Measurements from ENCODE around the gene NTRK3. TPM values are rescaled to one million over a fixed set of nuclear protein-coding genes. Genes with fewer than 3 reads are reported as not detected.

NTRK3 gene
- polyA plus RNA-seq, 1 donor from 2014 or later, result 42.7 TPM

DNA sequence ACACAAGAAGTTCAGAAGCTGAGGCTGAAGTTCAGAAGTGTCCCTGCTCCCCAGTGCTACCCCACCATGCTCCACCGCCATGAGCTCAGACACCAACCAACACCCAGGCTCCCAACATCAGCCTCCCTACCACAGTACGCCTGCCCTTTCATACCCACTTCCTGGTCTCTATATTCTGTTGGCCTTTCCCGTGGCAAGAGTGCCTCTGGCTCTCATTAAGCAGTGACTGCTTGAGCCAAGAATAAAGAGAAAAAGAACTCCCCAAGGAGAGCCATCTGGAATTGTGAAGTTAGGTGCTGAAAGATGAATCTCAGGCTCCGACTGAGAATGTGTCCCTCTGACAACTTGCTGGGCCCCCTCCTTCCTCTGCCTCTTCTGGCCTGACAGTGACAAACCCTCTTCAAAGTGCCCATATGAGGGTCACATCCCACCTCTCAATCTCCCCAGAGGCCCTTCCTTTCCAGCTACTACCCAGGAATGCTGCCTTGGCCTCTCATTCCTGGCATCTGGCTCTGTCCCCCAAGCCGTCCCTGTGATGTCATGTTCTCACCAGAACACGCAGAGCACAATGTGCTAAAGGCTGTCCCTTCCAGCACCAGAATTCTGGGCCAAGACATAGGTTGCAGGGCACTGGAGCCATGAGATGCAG lies 306.8 kb downstream of the NTRK3 start:
- no peaks in the 10 kb centered on the region for H3K9me2 ChIP-seq (ENCODE audit: insufficient read depth, low read length)
- no peak for TF ChIP-seq POLR2AphosphoS5 (IDR thresholded peaks at IDR 0.05)
- TF ChIP-seq REST (IDR thresholded peaks at IDR 0.05; ENCODE audit: borderline replicate concordance), result no peak
- no peak overlapping the region for H3K27ac ChIP-seq (ENCODE audit: low read length)

DNA sequence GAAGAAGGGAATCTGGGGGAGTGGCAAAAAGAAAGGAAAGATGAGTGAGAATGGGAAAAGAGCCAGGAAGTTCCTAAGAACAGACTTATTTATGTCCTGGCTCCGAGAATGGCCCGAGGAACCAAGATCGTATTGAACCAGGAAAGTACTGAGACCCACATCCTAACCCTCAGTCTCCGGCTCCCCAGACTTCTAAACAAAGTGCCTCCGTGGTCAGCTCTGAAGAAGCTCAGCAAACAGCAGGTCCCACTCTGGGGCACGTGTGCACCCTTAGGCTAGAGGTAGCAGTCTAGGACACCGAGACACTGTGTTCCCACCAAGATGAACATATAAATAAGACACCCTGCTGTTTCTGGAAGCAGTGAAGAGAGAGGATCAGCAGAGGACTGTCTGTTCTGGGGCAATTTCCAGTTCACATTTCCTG lies 307.4 kb downstream of the NTRK3 start:
- Histone ChIP-seq H3K9me2 (ENCODE audit: insufficient read depth, low read length) (no peaks in the 10 kb centered on the region), H4K20me1 (ENCODE audit: insufficient read depth) (no peaks in the 10 kb centered on the region), H3K4me3 (ENCODE audit: low read length) (no peak overlapping the region), H3K4me2 (ENCODE audit: low read length) (no peak overlapping the region), H3K9me3 (ENCODE audit: low read length) (no peaks in the 10 kb centered on the region), H3K36me3 (ENCODE audit: insufficient read depth, low read length) (no peaks in the 10 kb centered on the region), H3K79me2 (replicated peaks; ENCODE audit: insufficient read depth, low read length) (no peaks in the 10 kb centered on the region), H2AFZ (ENCODE audit: low read depth, low read length) (no peak overlapping the region), H3K9ac (ENCODE audit: low read length) (no peak overlapping the region), H3K27me3 (ENCODE audit: insufficient read depth, low read depth, low read length) (no peaks in the 10 kb centered on the region), H3F3A (ENCODE audit: insufficient read depth, low read length, poor library complexity, severe bottlenecking) (no peaks in the 10 kb centered on the region), H3K27ac (ENCODE audit: low read length) (no peak overlapping the region)
- TF ChIP-seq, protein P1, sequence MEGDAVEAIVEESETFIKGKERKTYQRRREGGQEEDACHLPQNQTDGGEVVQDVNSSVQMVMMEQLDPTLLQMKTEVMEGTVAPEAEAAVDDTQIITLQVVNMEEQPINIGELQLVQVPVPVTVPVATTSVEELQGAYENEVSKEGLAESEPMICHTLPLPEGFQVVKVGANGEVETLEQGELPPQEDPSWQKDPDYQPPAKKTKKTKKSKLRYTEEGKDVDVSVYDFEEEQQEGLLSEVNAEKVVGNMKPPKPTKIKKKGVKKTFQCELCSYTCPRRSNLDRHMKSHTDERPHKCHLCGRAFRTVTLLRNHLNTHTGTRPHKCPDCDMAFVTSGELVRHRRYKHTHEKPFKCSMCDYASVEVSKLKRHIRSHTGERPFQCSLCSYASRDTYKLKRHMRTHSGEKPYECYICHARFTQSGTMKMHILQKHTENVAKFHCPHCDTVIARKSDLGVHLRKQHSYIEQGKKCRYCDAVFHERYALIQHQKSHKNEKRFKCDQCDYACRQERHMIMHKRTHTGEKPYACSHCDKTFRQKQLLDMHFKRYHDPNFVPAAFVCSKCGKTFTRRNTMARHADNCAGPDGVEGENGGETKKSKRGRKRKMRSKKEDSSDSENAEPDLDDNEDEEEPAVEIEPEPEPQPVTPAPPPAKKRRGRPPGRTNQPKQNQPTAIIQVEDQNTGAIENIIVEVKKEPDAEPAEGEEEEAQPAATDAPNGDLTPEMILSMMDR (IDR thresholded peaks at IDR 0.05; ENCODE audit: poor library complexity, severe bottlenecking), result no peak
- TF ChIP-seq REST (IDR thresholded peaks at IDR 0.05; ENCODE audit: borderline replicate concordance) (no peak), EP300 (conservative IDR thresholded peaks at IDR 0.05; ENCODE audit: poor library complexity, severe bottlenecking) (no peak), TAF1 (IDR thresholded peaks at IDR 0.05; ENCODE audit: low read depth) (no peak), EZH2 (IDR thresholded peaks at IDR 0.05; ENCODE audit: borderline replicate concordance, insufficient read depth, low read length, poor library complexity, severe bottlenecking) (no peak), MXI1 (conservative IDR thresholded peaks at IDR 0.05; ENCODE audit: poor library complexity, severe bottlenecking) (no peak), POLR2AphosphoS5 (IDR thresholded peaks at IDR 0.05) (no peak), SMC3 (conservative IDR thresholded peaks at IDR 0.05; ENCODE audit: poor library complexity) (no peak), RAD21 (conservative IDR thresholded peaks at IDR 0.05) (no peak)

More for the DNA sequence above, 306.8 kb downstream of the NTRK3 start:
- H3K27me3 ChIP-seq (ENCODE audit: insufficient read depth, low read depth, low read length), result no peaks in the 10 kb centered on the region
- H4K20me1 ChIP-seq (ENCODE audit: insufficient read depth), result no peaks in the 10 kb centered on the region
- no peaks in the 10 kb centered on the region for H3F3A ChIP-seq (ENCODE audit: insufficient read depth, low read length, poor library complexity, severe bottlenecking)
- no peaks in the 10 kb centered on the region for H3K36me3 ChIP-seq (ENCODE audit: insufficient read depth, low read length)
- no peaks in the 10 kb centered on the region for H3K79me2 ChIP-seq (replicated peaks; ENCODE audit: insufficient read depth, low read length)
- no peak overlapping the region for H3K4me3 ChIP-seq (ENCODE audit: low read length)
- H2AFZ ChIP-seq (ENCODE audit: low read depth, low read length), result no peak overlapping the region
- no peak overlapping the region for H3K4me2 ChIP-seq (ENCODE audit: low read length)
- H3K9ac ChIP-seq (ENCODE audit: low read length), result no peak overlapping the region
- no peaks in the 10 kb centered on the region for H3K9me3 ChIP-seq (ENCODE audit: low read length)

All from neural cell (in vitro differentiated cells).